HCT116 (cell line): ENCODE results near the gene MOSPD3.

Experiments used
- CEBPB ChIP-seq: IDR thresholded peaks from 2 replicates; pipeline ENCODE4 v1.6.1; 2012; ENCODE audit warnings: low read depth
- CTCF ChIP-seq, 3 experiments: fragments of 200-600 bp in 1 of 3; sonication (generic) in 1 of 3; IDR thresholded peaks in 2 of 3; conservative IDR thresholded peaks in 1 of 3; 2 replicates each; pipeline ENCODE4 v1.5.1; 2012 to 2017; ENCODE audit warnings: low read depth in 2 of 3, low read length in 2 of 3, antibody characterized with exemption in 1 of 3, borderline replicate concordance in 1 of 3, control low read depth in 1 of 3, mild to moderate bottlenecking in 1 of 3, mixed read lengths in 1 of 3, mixed run types in 1 of 3, moderate library complexity in 1 of 3; ENCODE audit not compliant: insufficient read depth in 1 of 3
- ELF1 ChIP-seq: IDR thresholded peaks from 2 replicates; pipeline ENCODE4 v1.6.1; 2012; ENCODE audit warnings: low read depth, borderline replicate concordance
- EZH2phosphoT487 ChIP-seq: fragments of 200-600 bp; IDR thresholded peaks from 2 replicates; pipeline ENCODE4 v1.6.1; 2018; ENCODE audit warnings: antibody characterized with exemption, borderline replicate concordance
- FOSL1 ChIP-seq: IDR thresholded peaks from 2 replicates; pipeline ENCODE4 v1.6.1; 2012; ENCODE audit warnings: low read depth
- POLR2A ChIP-seq: IDR thresholded peaks from 2 replicates; pipeline ENCODE4 v1.7.0; 2011; ENCODE audit warnings: borderline replicate concordance; ENCODE audit not compliant: insufficient read depth, insufficient read length; ENCODE audit errors: extremely low read depth
- POLR2AphosphoS5 ChIP-seq: IDR thresholded peaks from 2 replicates; pipeline ENCODE4 v1.6.1; 2011; ENCODE audit warnings: mild to moderate bottlenecking, low read depth, low read length, moderate library complexity
- REST ChIP-seq: IDR thresholded peaks from 2 replicates; pipeline ENCODE4 v1.6.1; 2012; ENCODE audit warnings: low read depth
- SIN3A ChIP-seq: IDR thresholded peaks from 2 replicates; pipeline ENCODE4 v1.6.1; 2012; ENCODE audit warnings: low read depth
- SRF ChIP-seq: IDR thresholded peaks from 2 replicates; pipeline ENCODE4 v1.6.1; 2012; ENCODE audit warnings: low read depth
- TCF7L2 ChIP-seq: IDR thresholded peaks from 2 replicates; pipeline ENCODE4 v1.7.0; 2011; ENCODE audit warnings: borderline replicate concordance, inconsistent platforms; ENCODE audit not compliant: insufficient read depth, insufficient read length; ENCODE audit errors: extremely low read depth
- YY1 ChIP-seq: IDR thresholded peaks from 2 replicates; pipeline ENCODE4 v1.6.1; 2011; ENCODE audit warnings: low read length, low read depth, moderate library complexity, mild to moderate bottlenecking; ENCODE audit not compliant: insufficient replicate concordance; ENCODE audit errors: extremely low read depth
- ZNF274 ChIP-seq: fragments of 200-500 bp; sonication (Bioruptor generic); IDR thresholded peaks from 2 replicates; pipeline ENCODE4 v1.6.1; 2014; ENCODE audit warnings: mild to moderate bottlenecking, low read depth, low read length, inconsistent platforms

DNA sequence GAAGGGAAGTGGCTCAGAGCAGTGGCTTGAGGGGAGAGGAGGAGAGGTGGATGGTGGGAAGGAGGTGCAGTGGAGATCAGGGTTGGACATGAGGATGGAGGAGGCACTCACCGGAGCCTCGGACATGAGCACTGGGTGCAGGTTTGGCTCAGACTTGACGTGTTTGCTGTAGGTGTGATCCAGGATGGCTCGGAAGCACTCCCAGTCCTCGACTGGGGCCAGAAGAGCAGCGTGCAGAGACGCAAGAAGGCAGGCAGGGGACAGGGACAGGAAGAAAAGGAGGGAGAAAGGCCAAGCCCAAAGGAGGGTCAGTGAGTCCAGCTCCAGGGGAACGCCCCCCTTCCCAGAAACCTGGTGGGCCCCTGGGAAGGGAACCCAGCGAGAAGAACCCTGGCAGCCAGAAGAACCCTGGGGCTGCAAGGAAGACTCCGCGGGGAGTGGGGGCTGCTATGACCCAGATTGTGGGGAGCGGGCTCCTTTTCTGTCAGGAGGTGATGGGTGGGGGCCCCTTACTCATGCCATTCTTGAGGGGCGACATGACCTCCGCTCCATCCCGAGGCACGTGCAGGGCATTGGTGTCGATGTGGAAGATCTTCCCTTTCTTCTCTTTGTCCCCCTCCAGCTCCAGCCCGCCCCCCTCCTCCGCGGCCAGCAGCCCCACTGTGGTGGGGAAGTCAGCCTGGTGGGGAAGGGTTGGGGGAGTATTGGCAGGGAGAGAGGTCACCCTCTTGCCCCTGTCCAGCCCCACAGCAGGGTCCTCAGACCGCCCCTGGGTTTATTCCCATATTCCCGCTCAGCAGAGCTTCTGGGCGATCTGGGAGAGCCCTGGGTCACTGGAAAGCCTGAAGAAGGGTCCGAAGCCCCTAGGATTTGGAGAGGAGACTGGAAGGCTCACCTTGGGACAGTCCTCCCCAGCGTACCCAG lies 42.8 kb downstream of the MOSPD3 start:
- TF ChIP-seq FOSL1 (no peak), CTCF (IDR thresholded peaks at IDR 0.05 in 2 of 3, conservative IDR thresholded peaks at IDR 0.05 in 1 of 3; ENCODE audit: borderline replicate concordance in 1 of 3, insufficient read depth in 1 of 3, low read depth in 2 of 3, low read length in 2 of 3) (no peak), POLR2A (no peak), POLR2AphosphoS5 (no peak), ELF1 (no peak), ZNF274 (no peak), YY1 (no peak), SRF (no peak), TCF7L2 (no peak), REST (no peak), EZH2phosphoT487 (no peak), CEBPB (no peak), SIN3A (no peak)
